RWPE1 (cell line): ENCODE data around the gene YARS1.

Experiments used
- CTCF ChIA-PET: fragments of 350-600 bp; sonication (Branson Sonifier 250); formaldehyde crosslinking; extraction: SDS; loops from one replicate; lab custom pipeline; 2021; lab: Yijun Ruan, JAX
- POLR2A ChIA-PET: fragments of 400-600 bp; formaldehyde crosslinking; extraction: SDS; loops from one replicate; lab custom pipeline; 2020; ENCODE audit warnings: antibody characterized with exemption; ENCODE audit not compliant: low non-redundant PET; lab: Yijun Ruan, JAX
- DNase-seq: peaks from one replicate; pipeline ENCODE4 v3.0.0; 2012; ENCODE audit warnings: low spot score
- H3K27ac ChIP-seq: fragments of 450-650 bp; 2 replicates; pipeline ENCODE4 v1.5.1; 2017
- CTCF ChIP-seq: fragments of 450-650 bp; conservative IDR thresholded peaks from 2 replicates; pipeline ENCODE4 v1.5.1; 2017; ENCODE audit warnings: low read depth, mild to moderate bottlenecking

YARS1 gene

GRCh38 chr1:32757213-32757895 is 59.8 kb downstream of the YARS1 start:
- CTCF ChIA-PET = no interaction called here
- H3K27ac ChIP-seq = peak overlapping the region; percentile 100
- TF ChIP-seq CTCF = no peak
- no peak for DNase-seq
- POLR2A ChIA-PET = no interaction called here

GRCh38 chr1:32755810-32756159 is 61.4 kb downstream of the YARS1 start:
- peak overlapping the region; percentile 100 for H3K27ac ChIP-seq
- POLR2A ChIA-PET = interaction anchor here (1.3 kb wide), 1 partner anchor 10 kb away, joined by 5 read pairs; no protein-coding TSS in a partner anchor
- DNase-seq = no peak
- CTCF ChIA-PET = interaction anchor here (2.9 kb wide), 1 partner anchor 44 kb away, joined by 18 read pairs; no protein-coding TSS in a partner anchor
- no peak for TF ChIP-seq CTCF

- no peak for TF ChIP-seq CTCF
- peak overlapping the region; percentile 100 for H3K27ac ChIP-seq
- CTCF ChIA-PET = interaction anchor here (0.5 to 2.9 kb wide), 4 partner anchors 43 to 544 kb away, joined by 3 to 18 read pairs (median 4); no protein-coding TSS in a partner anchor
- POLR2A ChIA-PET = interaction anchor here (1.3 kb wide), 1 partner anchor 9 kb away, joined by 5 read pairs; no protein-coding TSS in a partner anchor
- DNase-seq = peak; percentile 60
These were observed 61.9 kb downstream of the YARS1 start for GRCh38 chr1:32755098-32755809.

- no peak for TF ChIP-seq CTCF
- POLR2A ChIA-PET = interaction anchor here (1.0 to 1.3 kb wide), 2 partner anchors 9 to 38 kb away, joined by 3 to 5 read pairs; no protein-coding TSS in a partner anchor
- no peak for DNase-seq
- CTCF ChIA-PET = interaction anchor here (0.6 to 2.9 kb wide), 3 partner anchors 42 to 89 kb away, joined by 3 to 18 read pairs (median 4); no protein-coding TSS in a partner anchor
- H3K27ac ChIP-seq = peak overlapping the region; percentile 100
These were observed 62.7 kb downstream of the YARS1 start for GRCh38 chr1:32754317-32755097.

- CTCF ChIA-PET = interaction anchor here (0.6 to 2.9 kb wide), 2 partner anchors 15 to 41 kb away, joined by 3 to 18 read pairs; no protein-coding TSS in a partner anchor
- peak overlapping the region; percentile 100 for H3K27ac ChIP-seq
- POLR2A ChIA-PET = interaction anchor here (0.6 to 1.0 kb wide), 2 partner anchors 9 to 37 kb away, joined by 3 read pairs; no protein-coding TSS in a partner anchor
- no peak for TF ChIP-seq CTCF
- DNase-seq = peak; percentile 94
These were observed 63.4 kb downstream of the YARS1 start for GRCh38 chr1:32753532-32754316.
